HG03159 (cell line): ENCODE data around the gene ZP1.

Experiments
- ATAC-seq: cut with Tn5 transposase; IDR thresholded peaks from one replicate; pipeline ENCODE4 v1.9.1; 2021; ENCODE audit warnings: mild to moderate bottlenecking, moderate library complexity; ENCODE audit not compliant: unreplicated experiment

The ZP1 gene

DNA sequence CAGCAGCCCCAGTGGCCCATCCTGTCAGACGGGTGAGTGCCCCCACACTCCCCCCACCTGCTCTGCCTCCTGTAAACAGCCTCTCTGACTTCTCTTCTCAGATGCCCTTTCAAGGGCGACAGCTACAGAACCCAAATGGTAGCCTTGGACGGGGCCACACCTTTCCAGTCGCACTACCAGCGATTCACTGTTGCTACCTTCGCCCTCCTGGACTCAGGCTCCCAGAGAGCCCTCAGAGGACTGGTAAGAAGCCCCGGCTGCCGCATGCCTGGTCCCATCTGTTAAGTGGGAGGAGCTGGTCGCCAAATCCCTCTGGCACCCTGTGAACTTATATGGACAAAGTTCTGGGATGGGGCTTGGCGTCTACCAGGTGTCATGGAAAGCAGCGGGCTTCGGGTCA is 6.2 kb downstream of the ZP1 start:
- ATAC-seq: no peak

DNA sequence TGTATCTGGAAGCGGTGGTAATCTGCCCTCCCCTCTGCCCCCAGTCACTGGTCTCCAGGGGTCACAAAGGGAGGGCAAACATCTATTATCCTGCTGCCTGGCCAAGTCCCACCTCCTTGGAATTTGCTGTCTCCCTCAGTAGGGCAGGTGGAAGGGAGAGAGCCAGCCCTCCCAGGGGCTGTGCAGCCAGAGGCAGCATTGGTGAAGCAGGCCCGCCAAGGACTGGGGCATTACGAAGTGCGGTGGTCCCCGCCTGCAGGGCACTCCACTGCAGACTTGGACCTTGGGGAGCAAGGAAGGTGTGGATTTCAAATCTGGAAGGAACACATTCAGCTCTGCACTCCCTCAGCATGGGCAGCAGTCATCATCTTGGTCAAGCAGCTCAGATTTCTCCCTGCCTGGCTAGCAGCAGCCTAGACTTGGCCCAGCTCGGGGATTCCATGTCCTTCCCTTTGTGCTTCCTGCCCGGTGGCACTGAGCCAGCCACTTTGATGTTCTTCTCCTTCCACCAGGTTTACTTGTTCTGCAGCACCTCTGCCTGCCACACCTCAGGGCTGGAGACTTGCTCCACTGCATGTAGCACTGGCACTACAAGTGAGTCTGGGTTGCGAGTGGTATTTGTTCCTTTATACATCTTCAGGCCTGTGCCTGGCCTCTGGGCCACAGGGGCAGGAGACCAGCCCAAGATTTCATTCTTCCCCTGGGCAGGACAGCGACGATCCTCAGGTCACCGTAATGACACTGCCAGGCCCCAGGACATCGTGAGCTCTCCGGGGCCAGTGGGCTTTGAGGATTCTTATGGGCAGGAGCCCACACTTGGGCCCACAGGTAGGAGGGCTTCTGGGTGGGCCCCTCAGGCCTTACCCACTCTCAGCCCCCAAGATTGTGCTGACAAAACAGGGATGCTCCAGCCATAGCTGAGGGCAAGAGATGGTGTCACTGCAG is 7.4 kb downstream of the ZP1 start:
- no peak for ATAC-seq

DNA sequence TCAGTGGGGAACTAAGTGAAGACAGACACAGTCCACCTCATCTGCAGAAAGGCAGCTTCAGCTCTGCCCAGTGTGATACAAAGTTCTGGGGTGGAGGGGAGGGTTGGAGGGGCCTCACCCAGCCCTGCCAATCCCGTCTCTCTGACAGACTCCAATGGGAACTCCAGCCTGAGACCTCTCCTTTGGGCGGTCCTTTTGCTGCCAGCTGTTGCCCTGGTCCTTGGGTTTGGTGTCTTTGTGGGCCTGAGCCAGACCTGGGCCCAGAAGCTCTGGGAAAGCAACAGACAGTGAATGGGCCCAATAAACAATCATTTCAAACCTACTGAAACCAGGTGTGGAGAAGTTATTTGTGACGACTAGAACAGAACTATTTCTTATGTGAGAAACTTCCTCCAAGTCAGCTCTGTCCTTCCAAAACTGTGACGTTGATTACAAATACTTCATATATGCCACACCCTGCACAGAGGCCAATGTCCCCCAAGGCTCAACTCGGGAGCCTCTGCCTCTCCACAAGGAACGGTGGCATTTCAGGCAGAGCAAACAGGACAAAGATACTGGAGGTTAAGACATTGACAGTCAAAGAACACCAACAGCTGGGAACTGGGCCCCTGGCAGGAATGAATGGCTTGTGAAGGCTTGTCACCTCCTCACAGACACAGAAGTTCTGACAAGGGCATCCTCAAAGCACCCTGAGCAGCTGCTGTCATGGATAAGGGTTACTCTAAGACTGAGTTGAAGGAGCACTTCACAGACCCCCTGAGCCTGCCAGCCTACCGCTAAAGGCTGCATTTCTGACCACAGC is 8.2 kb downstream of the ZP1 start:
- ATAC-seq: no peak

DNA sequence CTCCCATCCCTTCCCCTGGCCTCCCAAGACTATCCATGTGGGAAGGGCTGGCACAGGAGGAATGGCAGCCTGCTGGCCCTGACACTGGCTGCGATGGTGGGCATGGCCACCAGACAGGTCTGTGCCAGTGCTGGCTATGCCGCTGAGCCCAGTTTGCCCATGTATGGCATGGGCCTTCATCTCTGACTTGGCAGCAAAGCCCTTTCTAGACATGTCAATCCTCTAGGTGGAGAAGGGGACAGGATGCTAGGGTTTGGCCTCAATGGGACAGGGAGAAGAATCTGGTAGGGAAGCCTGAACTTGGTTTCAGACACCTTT is 8.8 kb downstream of the ZP1 start:
- ATAC-seq: no peak

DNA sequence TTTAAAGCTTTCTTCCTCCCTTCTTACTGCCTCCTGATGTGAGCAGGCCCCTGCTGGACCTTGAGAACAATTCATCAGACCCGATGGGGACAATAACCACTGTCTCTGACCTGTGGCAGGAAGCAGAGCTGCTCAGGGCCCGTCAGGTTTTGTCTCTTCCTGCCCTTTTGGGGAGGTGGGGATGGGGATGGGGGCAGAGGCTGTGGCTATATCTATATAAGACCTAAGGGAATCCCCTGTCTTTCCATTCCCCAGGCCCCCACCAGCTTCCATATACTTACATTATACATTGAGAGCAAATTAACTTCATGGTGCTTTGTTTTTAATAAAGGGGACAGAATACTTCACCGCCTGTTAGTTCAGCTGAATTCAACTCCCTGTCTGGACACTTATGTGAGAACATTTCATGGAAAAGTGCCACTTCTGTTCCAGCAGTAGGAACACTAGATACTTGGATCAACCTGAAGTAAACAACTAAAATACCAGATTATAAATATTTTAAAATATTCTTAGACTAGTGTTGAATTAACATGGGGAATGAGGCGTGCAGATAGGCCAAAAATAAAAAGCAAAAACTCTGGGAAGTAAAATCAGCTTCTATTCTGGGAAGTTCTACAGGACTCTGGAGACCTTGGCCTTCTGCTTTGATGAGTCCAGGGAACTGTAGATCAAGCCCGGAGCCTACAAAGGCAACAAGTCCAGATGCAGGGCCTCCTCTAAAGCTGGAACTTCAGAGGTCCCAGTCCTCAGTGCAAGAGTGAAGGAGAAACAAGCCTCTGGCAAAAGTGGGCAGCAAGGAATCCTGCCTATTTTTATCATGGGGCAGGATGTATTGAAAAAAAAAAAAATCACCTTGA is 11.1 kb downstream of the ZP1 start:
- ATAC-seq: no peak

DNA sequence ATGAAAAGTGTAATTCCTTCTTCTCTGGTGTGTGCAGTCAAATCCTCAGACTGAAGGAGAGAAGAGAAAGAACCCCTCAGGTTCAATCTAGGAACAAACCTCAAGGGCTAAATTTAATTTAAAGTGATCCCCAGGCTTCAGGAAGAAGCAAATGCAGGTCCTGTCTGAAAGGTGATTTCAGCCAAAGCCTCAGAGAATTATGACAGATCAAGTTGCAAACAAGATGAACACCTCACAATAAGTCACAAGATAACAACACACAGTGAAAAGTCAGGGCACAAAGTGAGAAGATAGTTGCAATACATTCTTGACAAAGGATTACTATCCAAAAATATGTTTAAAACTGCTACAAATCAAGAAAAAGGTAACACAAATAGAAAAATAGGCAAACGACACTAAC is 11.8 kb downstream of the ZP1 start:
- no peak for ATAC-seq

DNA sequence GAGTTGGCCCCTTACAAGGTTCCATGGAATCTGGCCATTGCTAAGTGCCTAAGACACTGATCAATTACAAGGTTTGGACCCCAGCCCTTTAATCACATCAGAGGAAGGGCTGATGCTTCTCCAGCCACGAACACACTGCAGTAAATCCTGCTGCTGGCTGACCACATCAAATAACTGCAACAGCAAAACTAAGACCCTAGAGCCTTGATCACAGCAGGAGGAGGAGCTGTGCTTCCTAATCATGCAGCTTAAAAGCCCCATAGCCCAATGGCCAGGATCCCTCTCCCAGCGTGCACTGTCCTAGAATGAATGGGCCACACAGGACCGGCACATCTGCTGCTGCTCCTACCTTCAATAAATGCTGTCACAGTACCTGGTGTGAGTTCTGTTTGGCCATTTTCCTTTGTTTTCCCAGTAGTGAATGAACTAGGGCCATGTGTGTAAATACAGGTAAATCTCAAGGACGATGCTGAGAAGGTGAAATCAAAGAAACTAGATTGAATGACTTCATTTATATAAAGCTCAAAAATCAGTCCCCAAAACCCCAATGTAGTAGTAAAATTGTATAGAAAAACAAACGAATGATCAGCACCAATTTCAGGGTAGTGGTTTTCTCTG is 12.7 kb downstream of the ZP1 start:
- no peak for ATAC-seq

DNA sequence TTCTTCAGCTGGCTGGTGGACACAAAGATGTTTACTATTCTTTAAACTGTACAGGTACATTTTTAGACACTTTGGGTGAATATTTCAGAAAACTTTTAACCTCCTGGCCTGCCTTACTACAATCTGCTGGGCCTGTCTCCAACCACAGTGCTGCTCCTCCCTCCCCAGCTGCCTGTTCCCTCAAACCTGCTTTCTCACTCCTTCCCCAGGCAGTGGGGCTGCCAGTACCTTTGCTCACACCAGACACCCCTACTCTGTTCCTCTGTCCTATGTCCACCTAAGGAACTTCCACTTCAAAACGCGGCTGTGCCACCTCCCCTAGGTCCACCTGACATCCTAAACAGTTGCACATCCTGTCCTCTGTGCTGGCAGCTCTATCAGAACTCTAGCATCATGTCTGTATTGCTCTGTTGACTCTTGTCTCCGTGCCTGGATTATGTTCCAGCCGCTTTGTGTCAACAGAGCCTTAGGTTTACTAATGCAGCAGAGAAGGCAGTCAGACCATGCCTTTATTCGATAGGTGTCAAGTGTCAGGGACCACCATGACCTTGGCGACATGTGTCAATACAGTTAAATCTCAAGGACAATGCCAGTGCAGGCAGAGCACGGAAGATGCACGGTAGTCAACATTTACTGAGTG is 13.4 kb downstream of the ZP1 start:
- ATAC-seq: no peak

DNA sequence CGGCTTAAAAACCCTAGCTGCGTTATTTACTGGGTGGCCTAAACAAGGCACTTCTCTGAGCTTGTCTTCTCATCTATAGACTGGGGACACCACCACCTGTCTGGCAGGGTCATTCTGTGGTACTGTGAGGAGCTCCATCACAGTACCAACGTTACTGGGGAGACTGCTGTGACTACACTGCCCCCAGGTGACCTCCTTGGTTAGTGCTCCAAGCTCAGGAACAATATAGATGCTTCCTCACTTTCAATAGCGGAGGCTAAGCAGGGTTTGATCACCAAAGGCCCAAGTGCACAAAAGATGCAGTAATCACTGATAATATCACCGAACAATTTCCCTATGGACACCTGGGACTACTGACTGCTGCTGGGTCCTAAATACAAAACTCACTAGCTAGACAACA is 20.2 kb downstream of the ZP1 start:
- ATAC-seq: no peak

DNA sequence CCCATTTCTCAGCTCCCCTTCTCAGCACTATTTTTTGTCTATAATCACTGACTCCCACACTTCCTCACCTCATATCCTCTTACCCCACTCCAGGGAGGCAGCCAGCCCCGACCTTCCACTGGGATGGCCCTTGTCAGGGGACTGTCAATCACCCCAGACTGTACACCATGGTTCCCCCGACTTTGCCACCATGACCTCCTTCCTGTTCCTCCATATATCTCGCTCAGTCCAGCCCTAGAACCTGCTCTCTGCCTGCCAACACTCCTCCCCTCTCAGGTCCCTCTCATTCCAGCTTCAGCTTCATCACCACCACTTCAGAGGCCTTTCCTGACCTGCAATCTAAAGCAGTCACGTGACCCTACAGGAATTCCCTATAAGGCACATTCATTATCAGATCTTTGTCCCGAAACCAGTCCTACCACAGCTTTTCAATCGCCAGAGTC is 22.5 kb downstream of the ZP1 start:
- ATAC-seq: no peak

DNA sequence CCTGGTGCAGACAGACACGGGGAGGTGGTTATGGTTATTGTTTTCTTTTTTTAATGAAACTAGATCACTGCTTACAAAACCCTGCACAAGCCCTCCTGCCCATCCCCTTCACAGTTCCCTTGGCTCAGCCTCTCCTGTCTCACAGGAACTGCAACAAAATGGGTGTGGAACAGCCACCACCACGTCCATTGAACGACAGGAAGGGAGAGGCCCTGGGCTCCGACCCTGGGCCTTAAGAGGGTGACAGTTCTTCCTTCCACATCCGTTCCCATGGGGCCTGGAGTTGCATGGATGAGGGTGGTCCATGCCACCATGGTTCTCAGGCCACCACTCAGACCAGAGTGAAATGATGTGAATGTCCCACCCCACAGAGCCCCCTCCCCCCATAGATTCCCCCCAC is 23.4 kb downstream of the ZP1 start:
- ATAC-seq: no peak

DNA sequence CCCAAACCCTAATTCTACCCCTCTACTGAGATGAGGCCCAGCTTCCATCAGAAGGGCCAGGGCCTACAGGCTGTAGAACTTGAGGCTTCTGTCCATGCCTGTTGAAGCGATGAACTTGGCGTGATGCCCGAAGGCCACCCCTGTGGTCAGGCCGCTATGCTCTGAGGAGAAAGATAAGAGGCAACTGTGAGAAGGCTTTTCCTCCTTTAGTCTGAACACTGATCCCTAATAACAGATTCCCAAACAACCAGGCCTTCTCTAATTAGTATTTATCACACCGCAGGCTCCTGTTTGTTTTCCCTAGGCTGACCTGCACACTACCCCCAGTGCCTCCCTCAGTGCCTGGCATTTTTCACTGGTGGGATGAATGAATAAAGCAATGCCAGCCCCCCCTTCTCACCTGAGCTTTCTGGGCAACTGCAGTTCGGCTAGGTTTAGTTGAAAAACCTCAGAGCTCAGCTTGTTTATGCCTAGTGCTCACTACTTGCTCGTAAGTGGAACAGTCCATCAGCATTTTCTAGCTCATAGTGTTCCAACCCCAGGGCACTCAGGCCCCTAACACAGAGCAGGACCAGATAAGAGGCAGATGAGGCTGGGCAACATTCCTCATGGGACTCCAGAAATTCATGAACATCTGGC is 23.9 kb downstream of the ZP1 start:
- ATAC-seq: no peak

DNA sequence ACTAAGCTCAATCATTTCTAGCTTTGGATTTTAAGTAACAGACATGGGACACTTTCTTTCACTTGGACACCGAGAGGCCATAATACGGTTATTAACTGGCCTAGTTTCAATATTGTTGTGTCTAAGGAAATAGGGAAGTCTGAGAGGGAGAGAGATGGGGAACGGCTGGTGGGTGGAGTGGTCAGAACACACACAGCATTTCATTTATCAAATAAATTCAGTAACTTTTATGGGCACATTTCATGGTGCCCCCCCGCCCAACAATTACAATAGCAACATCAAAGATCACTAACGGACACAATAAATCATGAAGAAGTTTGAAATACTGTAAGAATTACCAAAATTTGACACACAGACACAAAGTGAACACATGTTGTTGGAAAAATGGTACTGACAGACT is 28.3 kb downstream of the ZP1 start:
- ATAC-seq: no peak

DNA sequence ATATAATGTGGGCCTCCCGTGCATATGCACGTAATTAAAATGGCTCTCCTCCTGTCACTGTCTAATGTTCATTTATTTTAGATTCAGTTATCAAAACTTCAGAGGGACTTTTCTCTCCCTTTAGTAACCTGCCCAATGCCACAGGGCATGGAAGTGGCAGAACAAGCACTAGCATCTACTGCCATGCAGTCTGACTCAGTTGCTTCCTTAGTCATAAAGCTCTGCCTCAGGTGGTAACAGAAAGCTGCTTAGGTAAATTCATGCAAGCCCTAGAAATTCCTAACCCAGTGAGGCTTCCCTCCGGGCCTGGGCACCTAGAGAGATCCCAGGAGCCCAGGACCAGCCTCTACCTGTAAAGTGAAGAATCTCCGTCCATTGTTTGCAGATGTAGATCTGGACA is 30.2 kb downstream of the ZP1 start:
- ATAC-seq: no peak

DNA sequence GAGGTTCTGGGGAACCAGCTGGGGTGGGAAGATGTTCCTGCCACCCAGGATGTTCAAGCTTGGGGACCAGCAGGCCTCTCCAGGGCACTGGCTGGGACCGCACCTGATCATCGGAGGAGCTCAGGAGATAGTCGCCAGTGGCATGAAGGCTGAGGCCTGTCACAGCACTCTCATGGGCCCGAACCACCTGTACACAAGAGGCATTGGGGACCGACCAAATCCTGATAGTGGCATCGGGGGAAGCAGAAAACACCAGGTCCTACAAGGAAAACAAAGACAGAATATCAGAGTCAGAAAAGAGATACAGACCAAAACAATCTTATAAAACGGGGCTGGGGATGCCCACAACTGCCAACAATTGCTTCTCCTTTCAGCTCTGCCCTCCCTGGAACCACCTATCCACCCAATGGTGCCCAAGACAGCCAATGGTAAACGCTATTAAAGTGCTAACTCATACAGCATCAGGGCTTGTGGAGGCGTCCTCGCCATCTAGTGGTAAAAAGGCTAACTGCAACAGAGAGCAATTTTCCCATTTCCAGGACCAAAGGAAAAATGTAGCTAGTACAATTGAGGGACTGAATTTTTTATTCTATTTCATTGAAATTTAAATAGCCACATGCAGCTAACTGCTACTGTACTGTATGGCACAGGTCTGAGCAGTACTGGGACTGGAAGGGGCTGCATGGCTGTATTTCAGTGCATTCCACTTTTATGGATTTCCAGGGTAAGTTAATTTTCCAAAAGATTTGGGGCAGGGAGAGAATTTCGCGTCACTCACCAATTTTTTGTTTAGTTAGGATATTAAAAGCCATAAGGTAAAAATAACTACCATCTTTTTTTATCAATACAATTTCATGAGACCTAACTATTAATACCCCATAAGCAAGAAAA is 31.9 kb downstream of the ZP1 start:
- no peak for ATAC-seq

DNA sequence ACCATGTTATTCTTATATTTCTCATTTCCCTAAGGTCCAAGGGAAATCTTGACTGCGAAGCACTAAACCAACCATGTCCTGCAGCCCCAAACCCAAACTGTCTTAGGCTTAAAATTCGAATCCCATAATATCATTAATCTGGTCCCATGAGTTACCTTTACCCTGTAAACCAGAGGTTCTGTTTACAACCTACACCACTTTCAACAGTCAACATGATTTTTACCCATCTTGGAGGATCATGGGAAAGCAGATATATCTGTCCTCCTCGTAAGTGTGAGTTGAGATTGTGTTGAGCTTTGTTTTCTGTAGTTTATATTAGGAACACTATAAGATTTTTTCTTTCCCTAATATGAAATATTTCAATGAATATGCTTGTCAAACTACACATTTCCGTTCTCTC is 32.6 kb downstream of the ZP1 start:
- no peak for ATAC-seq

DNA sequence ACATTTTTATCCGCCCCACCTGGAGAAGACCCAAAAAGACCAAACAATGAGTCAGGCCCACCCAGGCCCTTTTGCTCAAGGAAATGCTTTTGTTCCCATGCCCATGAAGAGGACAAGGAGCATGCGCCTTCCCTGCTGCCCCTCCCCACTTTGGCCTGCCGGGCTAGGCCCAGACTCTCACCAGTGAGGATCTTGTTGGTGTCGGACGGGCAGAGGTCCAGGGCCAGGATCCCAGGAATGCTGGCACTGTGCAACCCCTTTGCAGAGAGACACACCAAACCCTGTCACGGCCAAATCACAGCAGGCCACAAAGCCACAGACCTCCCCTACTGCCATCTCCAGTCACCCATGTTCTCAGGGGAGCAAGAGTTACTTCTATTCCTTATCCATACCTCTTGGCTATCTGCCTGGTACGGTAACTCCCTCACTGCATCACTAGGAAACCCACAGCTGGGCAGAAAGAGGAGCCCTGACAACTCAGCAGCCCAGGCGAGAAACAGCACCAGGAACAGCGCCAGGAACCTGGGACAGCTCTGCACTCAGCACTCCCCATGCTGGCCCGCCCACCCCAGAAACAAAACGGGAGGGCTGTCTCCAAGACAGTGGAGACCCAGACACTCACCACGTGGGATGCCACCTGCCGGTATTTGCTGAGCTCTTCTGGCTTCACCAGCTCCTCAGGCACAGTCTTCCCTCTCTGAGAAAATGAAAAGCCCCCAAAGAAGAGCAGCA is 33.5 kb downstream of the ZP1 start:
- no peak for ATAC-seq

DNA sequence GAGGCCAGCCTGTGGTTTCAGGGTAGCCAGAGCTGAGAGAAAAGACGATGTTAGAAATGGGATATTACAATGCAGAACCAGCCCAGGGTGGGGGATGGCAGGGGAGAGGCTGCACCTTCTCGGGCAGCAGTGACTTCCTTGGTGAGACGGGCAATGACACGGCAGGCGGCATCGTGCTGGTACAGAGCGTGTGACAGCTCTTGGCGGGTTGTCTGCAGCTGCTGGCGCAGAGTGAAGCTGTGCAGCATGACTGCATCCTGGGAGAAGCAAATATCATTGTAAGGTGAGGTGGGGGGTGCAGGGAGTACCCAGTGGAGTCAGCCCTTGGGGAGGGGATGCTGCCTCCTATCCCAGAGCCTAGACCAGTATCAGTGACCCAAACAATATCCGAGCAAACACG is 35.3 kb downstream of the ZP1 start:
- ATAC-seq: no peak
